Endothelial cell of umbilical vein (primary cell): ENCODE measurements around the gene SMIM12. TPM values are rescaled to one million over a fixed set of nuclear protein-coding genes. Genes with fewer than 3 reads are reported as not detected.

Source experiments
- BruUV-seq: library from RNA; stranded (reverse); fragments of 400-500 nt; replicated peaks from 2 replicates; lab custom pipeline; 2021; lab: Mats Ljungman, UMichigan
- CTCF ChIA-PET: fragments of 300-600, 350-600 bp; sonication (Branson Sonifier 250); formaldehyde crosslinking; loops from one replicate; lab custom pipeline; 2021; ENCODE audit warnings: antibody characterized with exemption, inconsistent platforms; lab: Charles Lee
- POLR2A ChIA-PET: fragments of 300-600, 350-600 bp; sonication (Branson Sonifier 250); formaldehyde crosslinking; loops from one replicate; lab custom pipeline; 2021; ENCODE audit warnings: antibody characterized with exemption, inconsistent platforms; lab: Charles Lee
- DNase-seq: peaks from one replicate; pipeline ENCODE4 v3.0.0-alpha.2; 2011; ENCODE audit warnings: low read depth, low spot score
- FAIRE-seq: peaks from 2 replicates; lab custom pipeline; 2011; peaks lifted over from hg19 to GRCh38; lab: Jason Lieb, UNC
- H2AFZ ChIP-seq: 2 replicates; pipeline ENCODE4 v1.6.0; 2012; ENCODE audit warnings: low read depth, low read length, control low read depth, inconsistent platforms
- H3K27ac ChIP-seq: 2 replicates; pipeline ENCODE4 v1.5.1; 2011; ENCODE audit warnings: low read depth, mild to moderate bottlenecking, control low read depth, low read length, moderate library complexity; ENCODE audit not compliant: insufficient read depth
- H3K27me3 ChIP-seq, 2 experiments: 2 replicates each; pipeline versions ENCODE4 v1.6.0 to v1.6.1; 2011; ENCODE audit warnings: low read length in 2 of 2, mixed read lengths in 1 of 2; ENCODE audit not compliant: control insufficient read depth in 2 of 2, insufficient read depth in 2 of 2
- H3K36me3 ChIP-seq, 2 experiments: 2 replicates in 1 of 2; 3 replicates in 1 of 2; pipeline ENCODE4 v1.5.1; 2011; ENCODE audit warnings: low read length in 2 of 2, mild to moderate bottlenecking in 1 of 2, moderate library complexity in 1 of 2; ENCODE audit not compliant: control insufficient read depth in 2 of 2, insufficient read depth in 2 of 2; ENCODE audit errors: extremely low read depth in 1 of 2
- H3K4me1 ChIP-seq: 3 replicates; pipeline ENCODE4 v1.5.1; 2011; ENCODE audit warnings: mild to moderate bottlenecking, low read length; ENCODE audit not compliant: control insufficient read depth, insufficient read depth; ENCODE audit errors: extremely low read depth
- H3K4me2 ChIP-seq: 2 replicates; pipeline ENCODE4 v1.6.1; 2011; ENCODE audit warnings: low read length, control low read depth, mixed read lengths; ENCODE audit not compliant: insufficient read depth
- H3K4me3 ChIP-seq, 3 experiments: fragments of 200-600 bp in 1 of 3; sonication (generic), shearing (Covaris generic) in 1 of 3; replicated peaks in 1 of 3; 2 replicates each; pipeline ENCODE4 v1.5.1; 2011 to 2016; ENCODE audit warnings: control low read depth in 3 of 3, low read length in 3 of 3, mild to moderate bottlenecking in 2 of 3, inconsistent platforms in 1 of 3, low read depth in 1 of 3, moderate library complexity in 1 of 3; ENCODE audit not compliant: insufficient read depth in 1 of 3
- H3K79me2 ChIP-seq: 2 replicates; pipeline ENCODE4 v1.6.0; 2012; ENCODE audit warnings: low read length, inconsistent platforms; ENCODE audit not compliant: control insufficient read depth, insufficient read depth
- H3K9ac ChIP-seq: replicated peaks from 2 replicates; pipeline ENCODE3; 2011; ENCODE audit warnings: low read length, control low read depth; ENCODE audit not compliant: insufficient read depth; ENCODE audit errors: extremely low read depth
- H3K9me1 ChIP-seq: replicated peaks from 3 replicates; pipeline ENCODE4 v1.6.0; 2011; ENCODE audit warnings: mild to moderate bottlenecking, low read length; ENCODE audit not compliant: control insufficient read depth, insufficient read depth; ENCODE audit errors: extremely low read depth
- H3K9me3 ChIP-seq: replicated peaks from 2 replicates; pipeline ENCODE4 v1.5.1; 2012; ENCODE audit warnings: low read length, inconsistent platforms; ENCODE audit not compliant: control insufficient read depth, insufficient read depth
- H4K20me1 ChIP-seq: replicated peaks from 2 replicates; pipeline ENCODE3; 2011; ENCODE audit warnings: mild to moderate bottlenecking, low read length; ENCODE audit not compliant: control insufficient read depth, insufficient read depth; ENCODE audit errors: extremely low read depth
- EZH2 ChIP-seq: IDR thresholded peaks from 2 replicates; pipeline ENCODE4 v1.6.1; 2012; ENCODE audit warnings: borderline replicate concordance, low read depth, mild to moderate bottlenecking, moderate library complexity, low read length, inconsistent platforms; ENCODE audit not compliant: severe bottlenecking
- FOS ChIP-seq: IDR thresholded peaks from 2 replicates; pipeline ENCODE4 v1.6.1; 2011; ENCODE audit warnings: mild to moderate bottlenecking, low read length, moderate library complexity, borderline replicate concordance; ENCODE audit not compliant: insufficient read depth
- GATA2 ChIP-seq: IDR thresholded peaks from 2 replicates; pipeline ENCODE4 v1.7.0; 2011; ENCODE audit warnings: low read depth, mild to moderate bottlenecking, moderate library complexity, mixed read lengths, low read length; ENCODE audit not compliant: insufficient read length, insufficient read depth
- JUN ChIP-seq: IDR thresholded peaks from 2 replicates; pipeline ENCODE4 v1.6.1; 2011; ENCODE audit warnings: borderline replicate concordance, low read depth; ENCODE audit not compliant: insufficient read length, insufficient read depth
- MYC ChIP-seq: IDR thresholded peaks from one replicate; pipeline ENCODE4 v1.6.1; 2011; ENCODE audit warnings: mild to moderate bottlenecking, low read depth, low read length
- POLR2A ChIP-seq: IDR thresholded peaks from 2 replicates; pipeline ENCODE4 v1.6.1; 2012; ENCODE audit warnings: low read depth, mild to moderate bottlenecking, control low read depth, low read length
- POLR2AphosphoS5 ChIP-seq: IDR thresholded peaks from 2 replicates; pipeline ENCODE4 v1.6.1; 2012; ENCODE audit warnings: low read depth, mild to moderate bottlenecking, control low read depth, low read length, moderate library complexity; ENCODE audit not compliant: insufficient read depth
- dilution Hi-C: fragments of 300-500 bp; cut with MboI; formaldehyde crosslinking; loops from one replicate; pipeline ENCODE4 v1.15.0; 2019; ENCODE audit warnings: low sequenced_read_pairs; ENCODE audit not compliant: extremely low pct_ligation_motif_present
- intact Hi-C: fragments of 100-400 bp; cut with micrococcal nuclease; formaldehyde crosslinking; loops from one replicate; pipeline ENCODE4 v1.10.0; 2022
- polyA plus RNA-seq, 4 experiments: library from polyadenylated mRNA; depleted of rRNA in 3 of 4; stranded (reverse) in 3 of 4; unstranded in 1 of 4; fragments of >200 nt; gene quantifications; 2 replicates each; pipeline versions ENCODE4 v1.2.1 to v1.2.3, GENCODE V29; 2011 to 2012; ENCODE audit warnings: missing spikeins in 1 of 4
- total RNA-seq: library from RNA; stranded (reverse); gene quantifications from 2 replicates; pipeline ENCODE4 v1.2.3, GENCODE V29; 2021
- TF ChIP-seq, protein P1 (sequence below), 2 donors: IDR thresholded peaks; 1 replicate in 1 of 2; 2 replicates in 1 of 2; pipeline ENCODE4 v1.5.1; 2011; ENCODE audit warnings: low read length in 2 of 2, mild to moderate bottlenecking in 2 of 2, moderate library complexity in 2 of 2, control low read depth in 1 of 2, inconsistent platforms in 1 of 2, low read depth in 1 of 2; ENCODE audit not compliant: insufficient read depth in 1 of 2; ENCODE audit errors: extremely low read depth in 1 of 2
- TF ChIP-seq, protein P2 (sequence below): IDR thresholded peaks from 2 replicates; pipeline ENCODE4 v1.6.1; 2011; ENCODE audit not compliant: insufficient read depth, insufficient read length

The SMIM12 gene
- total and polyA plus RNA-seq, 2 donors (not counting 3 experiments of a cell fraction or from before 2014, with no cell fraction given) = 66.2 to 85.9 TPM

DNA sequence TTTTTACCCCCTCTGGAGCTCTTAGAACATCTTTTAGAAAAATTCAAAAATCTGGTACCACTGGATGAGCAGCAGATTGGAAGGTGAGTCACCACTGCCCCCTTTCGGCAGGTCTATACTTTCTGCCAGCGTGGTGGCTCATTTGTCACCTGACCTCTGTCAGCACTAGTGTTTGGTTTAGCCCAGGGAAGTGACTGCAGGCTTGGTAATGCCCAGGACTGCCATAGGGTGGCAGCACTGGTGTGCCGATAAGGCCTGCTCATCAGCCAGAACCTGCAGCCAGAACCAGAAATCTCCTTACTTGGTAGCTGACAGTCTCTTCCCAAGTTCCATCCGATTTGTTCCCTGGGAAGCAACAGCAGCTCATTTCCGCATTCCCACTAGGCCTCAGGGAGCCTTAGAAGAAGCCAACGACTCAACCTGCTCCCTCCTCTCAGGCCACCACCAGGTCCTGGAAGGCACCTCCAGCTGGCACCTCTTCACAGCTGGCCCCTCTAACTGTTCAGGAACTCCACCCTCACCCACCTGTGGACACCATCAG is 6.8 kb downstream of the SMIM12 start:
- no peak overlapping the region for H3K9ac ChIP-seq
- TF ChIP-seq FOS (no peak), GATA2 (no peak), EZH2 (no peak), POLR2AphosphoS5 (no peak), POLR2A (peak; percentile 24), JUN (no peak), MYC (peak; percentile 55)
- TF ChIP-seq, protein P1, sequence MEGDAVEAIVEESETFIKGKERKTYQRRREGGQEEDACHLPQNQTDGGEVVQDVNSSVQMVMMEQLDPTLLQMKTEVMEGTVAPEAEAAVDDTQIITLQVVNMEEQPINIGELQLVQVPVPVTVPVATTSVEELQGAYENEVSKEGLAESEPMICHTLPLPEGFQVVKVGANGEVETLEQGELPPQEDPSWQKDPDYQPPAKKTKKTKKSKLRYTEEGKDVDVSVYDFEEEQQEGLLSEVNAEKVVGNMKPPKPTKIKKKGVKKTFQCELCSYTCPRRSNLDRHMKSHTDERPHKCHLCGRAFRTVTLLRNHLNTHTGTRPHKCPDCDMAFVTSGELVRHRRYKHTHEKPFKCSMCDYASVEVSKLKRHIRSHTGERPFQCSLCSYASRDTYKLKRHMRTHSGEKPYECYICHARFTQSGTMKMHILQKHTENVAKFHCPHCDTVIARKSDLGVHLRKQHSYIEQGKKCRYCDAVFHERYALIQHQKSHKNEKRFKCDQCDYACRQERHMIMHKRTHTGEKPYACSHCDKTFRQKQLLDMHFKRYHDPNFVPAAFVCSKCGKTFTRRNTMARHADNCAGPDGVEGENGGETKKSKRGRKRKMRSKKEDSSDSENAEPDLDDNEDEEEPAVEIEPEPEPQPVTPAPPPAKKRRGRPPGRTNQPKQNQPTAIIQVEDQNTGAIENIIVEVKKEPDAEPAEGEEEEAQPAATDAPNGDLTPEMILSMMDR (IDR thresholded peaks at IDR 0.05; ENCODE audit: extremely low read depth in 1 of 2, insufficient read depth in 1 of 2, low read depth in 1 of 2, low read length in 2 of 2) = peak; percentile 95 to 99
- TF ChIP-seq, protein P2, sequence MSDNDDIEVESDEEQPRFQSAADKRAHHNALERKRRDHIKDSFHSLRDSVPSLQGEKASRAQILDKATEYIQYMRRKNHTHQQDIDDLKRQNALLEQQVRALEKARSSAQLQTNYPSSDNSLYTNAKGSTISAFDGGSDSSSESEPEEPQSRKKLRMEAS = peak; percentile 50
- CTCF ChIA-PET = interaction anchor here (0.6 to 4.3 kb wide), 36 partner anchors 9 to 1219 kb away, joined by 3 to 83 read pairs (median 5); partner anchors contain the start of gene GJA4
- H3K9me3 ChIP-seq = no peaks in the 10 kb centered on the region
- no peak overlapping the region for H2AFZ ChIP-seq
- H3K4me1 ChIP-seq = peaks cover 13% of the 10 kb centered on the region
- BruUV-seq = no TSS peak
- no peaks in the 10 kb centered on the region for H3K27me3 ChIP-seq
- no peaks in the 10 kb centered on the region for H3K9me1 ChIP-seq
- no peak overlapping the region for H3K4me3 ChIP-seq
- peak; percentile 98 for DNase-seq
- H3K79me2 ChIP-seq = peaks cover 24% of the 10 kb centered on the region
- H4K20me1 ChIP-seq = no peaks in the 10 kb centered on the region
- H3K4me2 ChIP-seq = no peak overlapping the region
- H3K36me3 ChIP-seq = peaks cover 6 to 10% of the 10 kb centered on the region in 2 experiments
- intact Hi-C loops (loop anchor here (1.0 to 10.0 kb wide), 6 partner anchors 14 to 710 kb away; partner anchors contain the start of gene ZMYM6), dilution Hi-C loops (no loop called here)
- POLR2A ChIA-PET = interaction anchor here (0.7 kb wide), 1 partner anchor 15 kb away, joined by 6 read pairs; no protein-coding TSS in a partner anchor
- no peak overlapping the region for H3K27ac ChIP-seq
- peak; percentile 97 for FAIRE-seq
